ENCODE data around the gene DCPS. TPM values are rescaled to one million over a fixed set of nuclear protein-coding genes. Genes with fewer than 3 reads are reported as not detected.
A peak's percentile ranks its signal among the peaks of the same experiment; 100 is the strongest.

DCPS gene
- total and polyA plus RNA-seq, 8 donors = 8.4 to 16.6 (median 10.5) TPM

GRCh38 chr11:126359431-126360048, 55.7 kb downstream of the DCPS start:
- intact Hi-C loops (cut with DNase I) = no loop called here
- Histone ChIP-seq H3K36me3 (no peaks in the 10 kb centered on the region), H3K4me1 (peaks cover 0 to 7% (median 4%) of the 10 kb centered on the region in 3 donors), H3K4me3 (no peak overlapping the region), H3K27ac (no peak overlapping the region), H3K27me3 (no peaks in the 10 kb centered on the region), H3K9me3 (no peaks in the 10 kb centered on the region)
- WGBS, 2 donors = 64 to 75% methylated on average over 16 of the region's 16 CpGs
- TF ChIP-seq CTCF (IDR thresholded peaks at IDR 0.05) = no peak
- peak in 2 of 4 donors; percentile 6 to 10 for ATAC-seq
- peak in 2 of 6 donors; percentile 28 for DNase-seq
- no peak for FAIRE-seq

GRCh38 chr11:126360049-126360446, 56.2 kb downstream of the DCPS start:
- FAIRE-seq (no peak), DNase-seq (no peak), ATAC-seq (no peak)
- Histone ChIP-seq H3K36me3 (no peaks in the 10 kb centered on the region), H3K4me3 (no peak overlapping the region), H3K4me1 (peaks cover 0 to 3% (median 2%) of the 10 kb centered on the region in 3 donors), H3K9me3 (no peaks in the 10 kb centered on the region), H3K27me3 (no peaks in the 10 kb centered on the region), H3K27ac (no peak overlapping the region)
- intact Hi-C loops (cut with DNase I) = no loop called here
- TF ChIP-seq CTCF (IDR thresholded peaks at IDR 0.05) = no peak
- WGBS, 2 donors = 89 to 92% methylated on average over 8 of the region's 8 CpGs

- intact Hi-C loops (cut with DNase I) = no loop called here
- DNase-seq (no peak), ATAC-seq (no peak), FAIRE-seq (no peak)
- Histone ChIP-seq H3K27ac (no peak overlapping the region), H3K27me3 (no peaks in the 10 kb centered on the region), H3K9me3 (no peaks in the 10 kb centered on the region), H3K4me3 (no peak overlapping the region), H3K36me3 (no peaks in the 10 kb centered on the region), H3K4me1 (no peaks in the 10 kb centered on the region)
- TF ChIP-seq CTCF (IDR thresholded peaks at IDR 0.05) = no peak
- WGBS, 2 donors = 76 to 83% methylated on average over 5 of the region's 5 CpGs
These were observed 57.5 kb downstream of the DCPS start for GRCh38 chr11:126361400-126361799.

DNA sequence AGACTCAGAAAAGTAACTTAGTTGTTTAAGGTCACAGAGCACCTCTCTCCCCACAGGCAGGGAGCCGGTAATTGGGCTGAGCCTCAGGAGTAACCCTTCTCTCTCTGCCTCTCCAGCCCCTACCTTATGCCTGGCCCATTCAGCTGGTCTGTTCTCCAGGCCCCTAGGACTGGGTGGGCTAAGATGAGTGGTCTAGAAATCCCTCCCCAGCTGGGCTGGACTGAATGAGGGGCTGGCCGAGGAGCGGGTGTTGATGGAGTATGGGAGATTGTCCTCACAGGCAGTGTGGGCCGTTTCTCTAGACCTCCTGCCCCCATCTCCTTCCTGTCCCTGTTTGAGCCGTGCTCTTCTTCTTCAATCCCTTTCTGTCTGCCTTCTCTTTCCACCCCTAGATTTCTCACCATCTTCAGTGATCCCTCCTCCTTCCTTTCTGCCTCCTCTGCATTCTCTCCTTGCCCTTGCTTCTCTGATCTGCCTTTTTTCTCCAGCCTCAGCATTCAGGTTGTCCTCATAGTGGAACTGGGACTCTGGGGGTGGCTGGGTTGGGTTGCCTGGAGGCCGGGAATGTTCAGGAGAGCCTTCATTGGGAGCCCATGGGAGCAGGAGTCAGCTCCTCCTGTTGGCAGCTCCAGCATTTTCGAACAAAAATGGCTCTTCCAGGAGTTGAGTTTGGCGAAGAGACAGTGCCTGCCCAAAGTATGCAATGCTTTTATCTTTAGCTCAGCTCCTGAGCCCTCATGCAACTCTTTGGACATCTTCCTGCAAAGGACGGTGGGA, 59.2 kb downstream of the DCPS start:
- H3K4me1 ChIP-seq = no peaks in the 10 kb centered on the region
- FAIRE-seq = no peak
- no peaks in the 10 kb centered on the region for H3K27me3 ChIP-seq
- intact Hi-C loops (cut with DNase I) = no loop called here
- no peak overlapping the region for H3K27ac ChIP-seq
- H3K36me3 ChIP-seq = no peaks in the 10 kb centered on the region
- no peak overlapping the region for H3K4me3 ChIP-seq
- WGBS, 2 donors = 81 to 84% methylated on average over 9 of the region's 9 CpGs
- no peak for ATAC-seq
- H3K9me3 ChIP-seq = no peaks in the 10 kb centered on the region
- no peak for TF ChIP-seq CTCF (IDR thresholded peaks at IDR 0.05)
- DNase-seq = no peak

All from pancreas (tissue), 10 donors.